ENCODE measurements around the gene EIF1AD. TPM values are rescaled to one million over a fixed set of nuclear protein-coding genes. Genes with fewer than 3 reads are reported as not detected.

EIF1AD gene
- total and polyA plus RNA-seq, 9 of the 15 experiments (the other 6 are each of a cell fraction or from before 2014, with no cell fraction given): 50.1 to 98.8 (median 58.7) TPM

GRCh38 chr11:65961267-65962140, 40.5 kb downstream of the EIF1AD start, which contains the start of gene SART1 (continued):
- no peak for TF ChIP-seq BRF2 (IDR thresholded peaks at IDR 0.05; ENCODE audit: borderline replicate concordance, insufficient read depth, insufficient read length)
- TF ChIP-seq PHB (CRISPR knock-in tag; IDR thresholded peaks at IDR 0.05): no peak
- TF ChIP-seq ZMIZ1 (IDR thresholded peaks at IDR 0.05; ENCODE audit: low read depth in 2 of 2, low read length in 2 of 2): 0 out of 4 replicates have a peak, but pooled peaks of 1 of the 2 experiments have one; percentile 15
- no peak; the same call in 1 of the 2 replicates for TF ChIP-seq ZNF121 (CRISPR knock-in tag; conservative IDR thresholded peaks at IDR 0.05)
- no peak for TF ChIP-seq RERE (CRISPR knock-in tag; IDR thresholded peaks at IDR 0.05; ENCODE audit: borderline replicate concordance)
- no peak for TF ChIP-seq THRAP3 (IDR thresholded peaks at IDR 0.05; ENCODE audit: borderline replicate concordance)
- no peak for TF ChIP-seq FOXJ3 (CRISPR knock-in tag; IDR thresholded peaks at IDR 0.05)
- no peak for TF ChIP-seq ZNF592 (IDR thresholded peaks at IDR 0.05)
- TF ChIP-seq XRCC4 (IDR thresholded peaks at IDR 0.05; ENCODE audit: extremely low read depth, insufficient read depth, insufficient read length): no peak

Measured in K562 (cell line).